ENCODE data around the gene MYOD1. TPM values are rescaled to one million over a fixed set of nuclear protein-coding genes. Genes with fewer than 3 reads are reported as not detected.

Gene MYOD1
- total RNA-seq, 1 experiment from 2014 or later = not detected

GRCh38 chr11:17753153-17753552 is 33.8 kb downstream of the MYOD1 start:
- Histone ChIP-seq H3K27me3 (no peaks in the 10 kb centered on the region), H3K36me3 (no peaks in the 10 kb centered on the region), H3K4me3 (no peak overlapping the region), H3K9me3 (no peaks in the 10 kb centered on the region)
- DNase-seq = no peak

DNA sequence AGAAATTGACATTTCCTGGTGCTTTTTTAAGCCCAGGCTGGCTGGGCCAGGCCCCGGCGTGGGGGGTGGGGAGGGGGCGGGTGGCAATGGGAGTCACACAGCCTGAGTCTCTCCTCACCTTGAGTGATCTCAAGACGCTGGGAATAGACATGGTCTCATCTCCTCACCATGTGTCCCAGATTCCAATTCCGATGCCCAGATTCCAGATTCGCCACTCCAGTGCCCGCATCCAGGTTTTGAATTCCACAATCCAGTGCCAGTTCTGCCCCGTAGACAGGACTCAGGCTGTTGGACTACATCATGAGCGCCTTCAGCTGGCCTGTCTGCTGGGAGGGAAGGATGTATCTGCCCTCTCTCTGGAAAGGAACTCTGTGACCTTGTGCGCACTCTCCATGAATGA is 34.3 kb downstream of the MYOD1 start:
- Histone ChIP-seq H3K9me3 (no peaks in the 10 kb centered on the region), H3K36me3 (no peaks in the 10 kb centered on the region), H3K4me3 (no peak overlapping the region), H3K27me3 (no peaks in the 10 kb centered on the region)
- DNase-seq = no peak

GRCh38 chr11:17755891-17756290 is 36.5 kb downstream of the MYOD1 start:
- no peaks in the 10 kb centered on the region for H3K36me3 ChIP-seq
- no peaks in the 10 kb centered on the region for H3K27me3 ChIP-seq
- no peaks in the 10 kb centered on the region for H3K9me3 ChIP-seq
- DNase-seq = no peak
- no peak overlapping the region for H3K4me3 ChIP-seq

DNA sequence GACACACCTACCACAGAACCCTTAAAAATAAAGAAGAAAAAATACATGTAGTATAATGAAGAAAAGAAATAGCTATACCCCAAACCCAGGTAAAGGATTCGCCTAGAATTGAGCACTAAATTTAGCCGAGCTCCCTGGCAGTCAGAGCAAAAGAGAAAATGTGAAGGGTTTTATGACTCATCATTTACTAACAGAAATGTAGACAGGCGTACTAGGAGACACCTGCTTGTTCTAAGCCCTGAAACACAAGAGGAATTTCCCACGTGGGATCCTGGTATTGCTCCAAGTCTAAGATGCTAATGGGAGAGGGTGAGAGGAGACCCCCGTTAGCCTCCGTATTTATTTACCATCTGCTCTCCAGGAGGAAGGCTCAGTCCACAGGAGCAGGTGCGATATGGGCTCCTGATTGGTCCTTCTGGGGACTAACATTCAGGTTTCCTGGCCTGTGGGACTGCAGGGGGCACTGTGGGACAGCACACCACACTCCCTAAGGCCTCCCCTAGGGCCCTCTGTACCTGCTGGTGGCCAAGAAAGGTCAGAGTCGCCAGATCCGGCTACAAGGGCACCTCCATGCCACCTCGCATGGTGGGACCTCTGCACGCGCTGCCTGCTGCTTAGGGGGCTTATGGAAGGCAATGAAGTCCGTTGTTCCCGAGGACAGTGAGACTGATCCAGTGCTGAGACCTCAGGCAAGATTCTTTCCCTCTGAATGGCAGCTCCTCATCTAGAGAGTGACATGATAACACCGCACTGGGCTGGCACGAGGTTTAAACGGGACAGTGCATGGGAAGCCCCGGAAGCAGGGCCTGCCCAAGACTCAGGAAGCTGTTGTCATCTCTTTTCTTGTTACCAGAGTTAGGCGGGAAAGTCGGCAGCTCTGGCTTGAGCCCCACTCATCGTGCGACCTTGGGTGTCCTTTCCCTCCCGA is 41.0 kb downstream of the MYOD1 start:
- H3K9me3 ChIP-seq = no peaks in the 10 kb centered on the region
- no peak overlapping the region for H3K4me3 ChIP-seq
- DNase-seq = peak; percentile 13
- H3K27me3 ChIP-seq = no peaks in the 10 kb centered on the region
- no peaks in the 10 kb centered on the region for H3K36me3 ChIP-seq

- no peaks in the 10 kb centered on the region for H3K9me3 ChIP-seq
- no peaks in the 10 kb centered on the region for H3K36me3 ChIP-seq
- H3K4me3 ChIP-seq = no peak overlapping the region
- DNase-seq = no peak
- H3K27me3 ChIP-seq = no peaks in the 10 kb centered on the region
Observed at GRCh38 chr11:17762309-17762974, 43.1 kb downstream of the MYOD1 start.

DNA sequence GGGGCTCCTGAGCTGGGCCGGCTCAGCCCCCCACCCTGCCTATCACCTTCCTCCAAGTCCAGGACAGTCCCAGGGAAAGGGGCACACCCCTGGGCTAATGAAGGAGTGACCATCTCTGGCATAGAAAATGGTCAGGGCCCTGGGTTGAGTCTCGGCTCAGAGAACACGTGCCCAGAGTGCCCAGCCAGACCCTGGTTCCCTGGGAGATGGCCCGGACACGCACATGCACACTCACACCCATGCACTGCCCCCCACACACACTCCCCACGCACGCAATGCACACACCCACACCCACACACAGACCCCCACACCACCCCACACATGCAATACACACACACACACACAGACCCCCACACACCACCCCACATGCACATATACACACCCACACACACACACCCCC is 43.9 kb downstream of the MYOD1 start:
- H3K27me3 ChIP-seq = no peaks in the 10 kb centered on the region
- H3K4me3 ChIP-seq = no peak overlapping the region
- no peaks in the 10 kb centered on the region for H3K9me3 ChIP-seq
- no peaks in the 10 kb centered on the region for H3K36me3 ChIP-seq
- no peak for DNase-seq

DNA sequence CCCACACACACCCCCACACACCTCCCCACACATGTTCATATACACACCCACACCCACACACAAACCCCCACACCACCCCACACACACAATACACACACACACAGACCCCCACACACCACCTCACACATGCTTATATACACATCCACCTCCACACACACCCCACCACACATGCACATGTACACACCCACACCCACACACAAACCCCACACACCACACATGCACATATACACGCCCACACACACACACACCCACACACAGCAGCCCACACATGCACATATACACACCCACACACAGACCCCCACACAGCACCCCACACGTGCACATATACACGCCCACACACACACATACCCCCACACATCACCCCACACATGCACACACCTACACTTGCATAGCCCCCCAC is 44.3 kb downstream of the MYOD1 start:
- Histone ChIP-seq H3K9me3 (no peaks in the 10 kb centered on the region), H3K36me3 (no peaks in the 10 kb centered on the region), H3K4me3 (no peak overlapping the region), H3K27me3 (no peaks in the 10 kb centered on the region)
- no peak for DNase-seq

DNA sequence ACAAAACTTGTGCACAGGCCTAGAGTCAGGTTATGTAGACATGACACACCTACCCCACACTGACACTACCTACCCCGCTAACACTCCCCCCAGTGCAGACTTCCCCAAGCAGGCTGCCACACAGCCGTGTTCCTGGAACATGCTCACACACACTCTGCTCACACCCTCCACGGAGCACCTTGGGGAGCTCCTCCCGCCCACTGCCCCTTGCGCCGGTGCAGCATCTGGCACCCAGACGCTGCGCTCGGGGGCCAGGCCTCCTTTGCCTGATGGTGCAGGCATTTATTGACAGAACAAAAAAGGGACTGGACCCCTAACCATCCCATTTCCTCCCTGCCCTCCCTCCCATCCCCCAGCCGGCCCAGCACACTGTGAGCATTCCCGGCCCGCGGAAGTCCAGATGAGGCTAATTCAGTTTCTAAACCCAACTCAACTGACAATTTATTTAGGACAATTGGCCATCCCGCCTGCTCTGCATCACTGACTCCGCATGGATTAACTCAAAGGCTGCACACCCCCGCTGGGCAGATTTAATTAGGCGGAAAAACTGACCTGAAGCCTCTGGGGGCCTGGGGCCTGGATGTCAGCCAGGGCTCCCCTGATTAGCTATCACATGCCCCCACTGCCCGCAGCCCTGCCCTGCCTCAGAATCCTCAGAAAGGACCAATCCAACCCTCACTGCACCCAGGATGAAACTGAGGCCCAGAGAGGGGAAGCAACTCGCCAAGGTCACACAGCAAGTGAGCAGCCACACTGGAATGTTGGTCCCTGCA is 45.3 kb downstream of the MYOD1 start:
- H3K9me3 ChIP-seq = no peaks in the 10 kb centered on the region
- no peak overlapping the region for H3K4me3 ChIP-seq
- no peaks in the 10 kb centered on the region for H3K36me3 ChIP-seq
- no peak for DNase-seq
- no peaks in the 10 kb centered on the region for H3K27me3 ChIP-seq

DNA sequence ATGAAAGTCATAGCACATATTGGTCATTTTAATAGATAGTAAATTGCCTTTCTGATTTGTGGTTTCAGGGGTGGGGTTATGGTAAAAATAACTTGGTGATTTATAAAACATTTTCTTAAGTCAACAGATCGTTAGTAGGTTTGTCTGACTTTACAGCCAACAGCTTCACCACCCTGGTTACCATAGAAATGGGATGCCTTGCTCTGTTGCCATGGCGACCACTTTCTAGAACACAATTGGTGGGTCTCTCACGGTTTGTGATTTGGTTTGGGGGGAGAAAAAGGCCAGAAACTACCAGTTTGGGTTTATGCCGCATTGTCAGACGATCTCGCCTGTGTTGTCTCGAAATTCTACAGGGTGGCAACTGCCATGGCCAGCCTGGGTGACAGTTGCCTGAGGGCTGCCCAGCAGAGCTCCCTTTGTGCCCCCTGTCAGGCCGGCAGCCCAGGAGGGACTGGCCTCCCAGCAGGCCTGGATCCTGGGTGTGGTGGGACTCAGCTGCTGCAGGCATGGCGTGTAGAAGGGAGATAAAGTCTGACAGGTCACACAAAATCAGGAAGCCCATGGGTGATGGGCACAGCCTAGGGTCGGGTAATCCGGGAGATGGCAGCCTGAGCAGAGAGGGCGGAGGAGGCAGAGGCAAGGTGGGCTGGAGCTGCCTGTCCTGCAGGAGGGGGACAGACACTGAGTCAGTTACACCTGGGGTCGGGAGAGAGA is 46.1 kb downstream of the MYOD1 start:
- no peak overlapping the region for H3K4me3 ChIP-seq
- no peaks in the 10 kb centered on the region for H3K36me3 ChIP-seq
- no peaks in the 10 kb centered on the region for H3K27me3 ChIP-seq
- DNase-seq = no peak
- H3K9me3 ChIP-seq = no peaks in the 10 kb centered on the region

DNA sequence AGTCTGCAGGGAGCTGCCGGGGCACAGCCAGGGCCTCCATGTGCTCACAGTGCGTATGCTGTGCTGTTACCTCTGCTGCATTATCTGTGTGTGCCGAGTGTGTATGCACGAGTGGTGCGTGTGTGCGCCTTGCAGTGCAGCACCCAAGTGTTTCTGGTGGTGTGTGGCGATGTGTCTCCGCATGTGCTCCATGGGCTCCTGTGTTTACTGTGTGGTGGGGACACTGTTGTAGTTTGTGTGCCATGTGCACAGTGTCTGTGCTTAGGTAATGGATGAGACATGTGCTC is 46.6 kb downstream of the MYOD1 start:
- no peak for DNase-seq
- Histone ChIP-seq H3K36me3 (no peaks in the 10 kb centered on the region), H3K27me3 (no peaks in the 10 kb centered on the region), H3K4me3 (no peak overlapping the region), H3K9me3 (no peaks in the 10 kb centered on the region)

GRCh38 chr11:17766590-17766989 is 47.2 kb downstream of the MYOD1 start:
- no peaks in the 10 kb centered on the region for H3K27me3 ChIP-seq
- no peak for DNase-seq
- no peaks in the 10 kb centered on the region for H3K36me3 ChIP-seq
- H3K9me3 ChIP-seq = no peaks in the 10 kb centered on the region
- H3K4me3 ChIP-seq = no peak overlapping the region

- DNase-seq = no peak
- Histone ChIP-seq H3K4me3 (no peak overlapping the region), H3K36me3 (no peaks in the 10 kb centered on the region), H3K27me3 (no peaks in the 10 kb centered on the region), H3K9me3 (no peaks in the 10 kb centered on the region)
Observed at GRCh38 chr11:17767301-17767885, 48.0 kb downstream of the MYOD1 start.

DNA sequence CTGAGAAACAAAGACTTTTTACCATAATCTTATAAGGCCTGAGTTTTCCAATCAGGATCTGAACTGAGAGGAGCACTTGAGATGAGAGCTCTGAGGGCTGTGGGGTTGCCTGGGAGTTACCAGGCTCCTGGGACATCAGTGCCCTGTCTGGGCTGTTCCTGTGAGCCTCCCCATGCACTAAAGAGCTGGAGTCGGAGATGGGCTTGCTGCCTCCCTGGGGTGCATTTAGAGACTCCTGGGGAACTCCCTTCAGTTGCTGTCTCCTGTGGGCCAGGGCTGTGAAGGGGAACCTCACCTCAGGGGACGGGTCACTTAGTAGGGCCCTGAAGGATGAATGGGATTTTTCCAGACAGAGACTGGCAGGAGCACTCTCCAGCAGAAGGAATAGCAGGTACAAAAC is 48.5 kb downstream of the MYOD1 start:
- no peak for DNase-seq
- no peaks in the 10 kb centered on the region for H3K36me3 ChIP-seq
- H3K4me3 ChIP-seq = no peak overlapping the region

DNA sequence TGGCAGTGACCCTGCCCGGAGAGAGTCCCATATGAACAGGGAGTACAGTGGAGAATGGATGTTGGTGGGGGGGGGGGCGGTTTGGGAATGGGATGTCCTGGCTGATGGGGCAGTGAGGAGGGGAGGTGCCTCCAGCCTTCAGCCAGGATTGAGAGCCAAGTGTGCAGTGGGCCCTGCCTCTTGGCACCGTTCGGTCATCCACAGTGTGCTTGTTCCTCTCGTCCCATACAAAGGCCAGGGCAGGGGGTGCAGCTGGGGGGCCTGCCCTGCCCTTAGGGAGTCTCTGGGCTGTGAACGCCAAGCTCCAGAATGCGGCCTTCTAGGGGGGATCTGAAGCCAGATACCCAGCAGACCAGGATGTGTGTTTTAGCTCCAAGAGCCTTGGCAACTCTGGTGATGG is 49.2 kb downstream of the MYOD1 start:
- no peak for DNase-seq
- Histone ChIP-seq H3K36me3 (no peaks in the 10 kb centered on the region), H3K9me3 (no peaks in the 10 kb centered on the region), H3K4me3 (no peak overlapping the region), H3K27me3 (no peaks in the 10 kb centered on the region)

More for the DNA sequence above, 48.5 kb downstream of the MYOD1 start:
- Histone ChIP-seq H3K27me3 (no peaks in the 10 kb centered on the region), H3K9me3 (no peaks in the 10 kb centered on the region)

GRCh38 chr11:17769218-17769617 is 49.8 kb downstream of the MYOD1 start:
- no peaks in the 10 kb centered on the region for H3K9me3 ChIP-seq
- DNase-seq = no peak
- H3K4me3 ChIP-seq = no peak overlapping the region
- H3K27me3 ChIP-seq = no peaks in the 10 kb centered on the region
- no peaks in the 10 kb centered on the region for H3K36me3 ChIP-seq

GRCh38 chr11:17770048-17770652 is 50.8 kb downstream of the MYOD1 start:
- H3K36me3 ChIP-seq = no peaks in the 10 kb centered on the region
- H3K4me3 ChIP-seq = no peak overlapping the region
- peak; percentile 6 for DNase-seq
- no peaks in the 10 kb centered on the region for H3K9me3 ChIP-seq
- no peaks in the 10 kb centered on the region for H3K27me3 ChIP-seq

All from MG63 (cell line).